CD14-positive monocyte (primary cell): ENCODE measurements around the gene EXTL1. TPM values are rescaled to one million over a fixed set of nuclear protein-coding genes. Genes with fewer than 3 reads are reported as not detected.

Source experiments
- DNase-seq, 3 donors: peaks; one replicate each; pipeline ENCODE4 v3.0.0-alpha.2; 2011 to 2022
- H2AFZ ChIP-seq: 2 replicates; pipeline ENCODE4 v1.6.0; 2012; ENCODE audit warnings: mild to moderate bottlenecking, low read depth, low read length, inconsistent platforms; ENCODE audit not compliant: insufficient read depth, poor library complexity, severe bottlenecking
- H3K27ac ChIP-seq, 2 donors: 1 replicate in 1 of 2; 2 replicates in 1 of 2; pipeline ENCODE4 v1.5.1; 2012 to 2013; ENCODE audit warnings: low read length in 2 of 2, control low read depth in 1 of 2, inconsistent platforms in 1 of 2, low read depth in 1 of 2, mild to moderate bottlenecking in 1 of 2
- H3K27me3 ChIP-seq, 2 donors: one replicate each; pipeline versions ENCODE4 v1.6.0 to v1.6.1; 2011 to 2013; ENCODE audit warnings: low read length in 2 of 2; ENCODE audit not compliant: control insufficient read depth in 2 of 2, insufficient read depth in 2 of 2
- H3K36me3 ChIP-seq, 2 donors: replicated peaks in 1 of 2; 1 replicate in 1 of 2; 2 replicates in 1 of 2; pipeline versions ENCODE4 v1.5.1 to v1.6.1; 2012 to 2013; ENCODE audit warnings: low read length in 2 of 2, control low read depth in 1 of 2, inconsistent platforms in 1 of 2, mild to moderate bottlenecking in 1 of 2; ENCODE audit not compliant: insufficient read depth in 2 of 2, control insufficient read depth in 1 of 2
- H3K4me1 ChIP-seq, 2 donors: 1 replicate in 1 of 2; 2 replicates in 1 of 2; pipeline versions ENCODE4 v1.5.1 to v1.6.1; 2012 to 2013; ENCODE audit warnings: low read length in 2 of 2, control low read depth in 1 of 2, inconsistent platforms in 1 of 2, mild to moderate bottlenecking in 1 of 2, moderate library complexity in 1 of 2; ENCODE audit not compliant: insufficient read depth in 2 of 2, control insufficient read depth in 1 of 2
- H3K4me2 ChIP-seq: replicated peaks from 2 replicates; pipeline ENCODE3; 2012; ENCODE audit warnings: low read length, moderate library complexity, mild to moderate bottlenecking; ENCODE audit not compliant: poor library complexity, severe bottlenecking; ENCODE audit errors: extremely low read depth
- H3K4me3 ChIP-seq, 3 experiments: fragments of 200-600 bp in 1 of 3; sonication (generic) in 1 of 3; replicated peaks in 1 of 3; 1 replicate in 2 of 3; 2 replicates in 1 of 3; pipeline ENCODE4 v1.5.1; 2011 to 2013; ENCODE audit warnings: low read length in 3 of 3, mild to moderate bottlenecking in 3 of 3, control low read depth in 2 of 3, low read depth in 2 of 3, inconsistent platforms in 1 of 3, moderate library complexity in 1 of 3
- H3K79me2 ChIP-seq: 2 replicates; pipeline ENCODE4 v1.6.0; 2012; ENCODE audit warnings: mild to moderate bottlenecking, control low read depth, inconsistent platforms, low read length, moderate library complexity; ENCODE audit not compliant: insufficient read depth
- H3K9ac ChIP-seq: 2 replicates; pipeline ENCODE4 v1.6.0; 2017; ENCODE audit warnings: low read length, mild to moderate bottlenecking; ENCODE audit not compliant: insufficient read depth, poor library complexity, severe bottlenecking
- H3K9me3 ChIP-seq, 2 donors: replicated peaks in 1 of 2; 1 replicate in 1 of 2; 2 replicates in 1 of 2; pipeline versions ENCODE4 v1.5.1 to v1.6.1; 2012 to 2013; ENCODE audit warnings: low read length in 2 of 2, control low read depth in 1 of 2; ENCODE audit not compliant: control insufficient read depth in 1 of 2, insufficient read depth in 1 of 2
- H4K20me1 ChIP-seq: 2 replicates; pipeline ENCODE4 v1.6.0; 2012; ENCODE audit warnings: mild to moderate bottlenecking, low read length, control low read depth, moderate library complexity; ENCODE audit not compliant: insufficient read depth
- H3K27ac Mint-ChIP-seq, 7 donors: one replicate each; pipeline ENCODE4 v1.8.0; 2020; ENCODE audit warnings: mild to moderate bottlenecking in 7 of 7, mixed read lengths in 7 of 7, moderate library complexity in 6 of 7, inconsistent platforms in 2 of 7
- H3K27me3 Mint-ChIP-seq, 3 donors: one replicate each; pipeline ENCODE4 v1.8.0; 2021 to 2022; ENCODE audit warnings: low read depth in 3 of 3, mild to moderate bottlenecking in 3 of 3, mixed read lengths in 3 of 3, moderate library complexity in 3 of 3, inconsistent platforms in 1 of 3
- H3K36me3 Mint-ChIP-seq, 2 donors: one replicate each; pipeline ENCODE4 v1.8.0; 2020; ENCODE audit warnings: mixed read lengths in 2 of 2, inconsistent platforms in 1 of 2, mild to moderate bottlenecking in 1 of 2
- H3K4me1 Mint-ChIP-seq: one replicate; pipeline ENCODE4 v1.8.0; 2020; ENCODE audit warnings: mild to moderate bottlenecking, mixed read lengths
- H3K4me3 Mint-ChIP-seq, 2 donors: one replicate each; pipeline ENCODE4 v1.8.0; 2020; ENCODE audit warnings: mild to moderate bottlenecking in 2 of 2, mixed read lengths in 2 of 2, moderate library complexity in 1 of 2
- H3K9me3 Mint-ChIP-seq, 7 donors: one replicate each; pipeline ENCODE4 v1.8.0; 2020 to 2022; ENCODE audit warnings: mixed read lengths in 7 of 7, mild to moderate bottlenecking in 6 of 7, moderate library complexity in 6 of 7, inconsistent platforms in 2 of 7
- WGBS: methylation state at CpG from one replicate; pipeline ENCODE4 v1.1.5; 2013; ENCODE audit warnings: missing lambda C conversion rate; ENCODE audit not compliant: insufficient coverage; 5-methylcytosine and 5-hydroxymethylcytosine counted together
- intact Hi-C, 2 donors: fragments of 100-400 bp; cut with micrococcal nuclease; formaldehyde crosslinking; loops; one replicate each; pipeline versions ENCODE4 v1.15.0 to v1.15.1; 2023
- polyA plus RNA-seq, 3 donors: library from polyadenylated mRNA; depleted of rRNA in 1 of 3; unstranded in 2 of 3; stranded (reverse) in 1 of 3; fragments of 300-500 nt in 2 of 3; fragments of >200 nt in 1 of 3; fragmentation: Illumina TruSeq in 2 of 3; gene quantifications; 1 replicate in 2 of 3; 2 replicates in 1 of 3; pipeline ENCODE4 v1.2.3, GENCODE V29; 2012 to 2021
- TF ChIP-seq, protein P1 (sequence below): fragments of 200-600 bp; IDR thresholded peaks from one replicate; pipeline ENCODE4 v1.8.0; 2022; ENCODE audit warnings: antibody characterized with exemption, mild to moderate bottlenecking

Gene EXTL1
- polyA plus RNA-seq, 3 donors = not detected

DNA sequence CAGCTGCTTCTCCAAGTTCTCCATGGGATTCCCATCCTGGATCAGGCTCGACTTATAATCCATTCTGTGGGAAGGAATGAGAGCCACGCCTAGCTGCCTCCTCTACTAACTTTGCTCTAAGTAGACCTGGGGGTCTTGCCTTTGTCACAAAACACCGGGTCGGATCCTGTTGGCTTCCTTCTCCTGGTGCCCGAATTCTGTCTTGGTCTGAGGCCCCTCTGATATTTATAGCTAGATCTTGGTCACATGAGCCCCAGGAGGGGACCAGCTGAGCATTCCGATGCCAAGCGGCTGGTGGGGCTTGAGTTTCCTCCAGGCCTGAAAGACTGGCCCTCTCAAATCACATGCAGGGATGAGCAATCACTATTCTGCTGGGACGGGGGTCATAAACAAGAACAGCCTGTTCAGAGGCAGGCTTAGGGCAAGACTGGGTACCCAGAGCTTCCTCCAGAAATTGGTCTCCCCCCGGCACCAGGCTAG is 45.9 kb downstream of the EXTL1 start, which contains the start of gene TRIM63:
TSS of gene TRIM63 (minus strand) at position 199 of the 480 bp plus-strand sequence. CDS start at position 63, 136 bp downstream.
- Histone ChIP-seq H3K27ac (no peak within 1 kb of the TSS), H4K20me1 (no peaks in the 10 kb centered on the region), H3K9ac (no peak within 1 kb of the TSS), H3K4me3 (no peak within 1 kb of the TSS), H3K27me3 (no peaks in the 10 kb centered on the region), H3K36me3 (no peaks in the 10 kb centered on the region), H3K79me2 (no peaks in the 10 kb centered on the region), H2AFZ (no peak within 1 kb of the TSS), H3K4me1 (no peaks in the 10 kb centered on the region), H3K9me3 (no peaks in the 10 kb centered on the region), H3K4me2 (no peak within 1 kb of the TSS)
- Mint-ChIP-seq H3K4me3 (peak within 1 kb of the TSS in 1 of 2 donors; percentile 35), H3K4me1 (no peaks in the 10 kb centered on the region), H3K36me3 (no peaks in the 10 kb centered on the region), H3K27me3 (peaks cover 14 to 24% (median 16%) of the 10 kb centered on the region in 3 donors), H3K9me3 (no peaks in the 10 kb centered on the region), H3K27ac (no peak within 1 kb of the TSS)
- DNase-seq = no peak
- WGBS = 81% methylated on average over 8 of the region's 9 CpGs
- intact Hi-C loops = no loop called here
- TF ChIP-seq, protein P1, sequence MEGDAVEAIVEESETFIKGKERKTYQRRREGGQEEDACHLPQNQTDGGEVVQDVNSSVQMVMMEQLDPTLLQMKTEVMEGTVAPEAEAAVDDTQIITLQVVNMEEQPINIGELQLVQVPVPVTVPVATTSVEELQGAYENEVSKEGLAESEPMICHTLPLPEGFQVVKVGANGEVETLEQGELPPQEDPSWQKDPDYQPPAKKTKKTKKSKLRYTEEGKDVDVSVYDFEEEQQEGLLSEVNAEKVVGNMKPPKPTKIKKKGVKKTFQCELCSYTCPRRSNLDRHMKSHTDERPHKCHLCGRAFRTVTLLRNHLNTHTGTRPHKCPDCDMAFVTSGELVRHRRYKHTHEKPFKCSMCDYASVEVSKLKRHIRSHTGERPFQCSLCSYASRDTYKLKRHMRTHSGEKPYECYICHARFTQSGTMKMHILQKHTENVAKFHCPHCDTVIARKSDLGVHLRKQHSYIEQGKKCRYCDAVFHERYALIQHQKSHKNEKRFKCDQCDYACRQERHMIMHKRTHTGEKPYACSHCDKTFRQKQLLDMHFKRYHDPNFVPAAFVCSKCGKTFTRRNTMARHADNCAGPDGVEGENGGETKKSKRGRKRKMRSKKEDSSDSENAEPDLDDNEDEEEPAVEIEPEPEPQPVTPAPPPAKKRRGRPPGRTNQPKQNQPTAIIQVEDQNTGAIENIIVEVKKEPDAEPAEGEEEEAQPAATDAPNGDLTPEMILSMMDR = no peak

GRCh38 chr1:26069941-26070295 is 48.3 kb downstream of the EXTL1 start:
- peaks cover 17 to 36% (median 23%) of the 10 kb centered on the region in 3 donors for H3K27me3 Mint-ChIP-seq
- H3K4me3 ChIP-seq = no peak overlapping the region
- no peak overlapping the region for H2AFZ ChIP-seq
- no peaks in the 10 kb centered on the region for H3K27me3 ChIP-seq
- DNase-seq = no peak
- no peak overlapping the region for H3K27ac Mint-ChIP-seq
- no peaks in the 10 kb centered on the region for H3K36me3 Mint-ChIP-seq
- no peaks in the 10 kb centered on the region for H3K9me3 Mint-ChIP-seq
- no peaks in the 10 kb centered on the region for H3K36me3 ChIP-seq
- no CpG with 5 or more reads among the region's 1 CpG for WGBS
- no peaks in the 10 kb centered on the region for H3K79me2 ChIP-seq
- H3K27ac ChIP-seq = no peak overlapping the region
- no peak overlapping the region for H3K9ac ChIP-seq
- H3K4me1 ChIP-seq = no peaks in the 10 kb centered on the region
- TF ChIP-seq, protein P1 = no peak
- intact Hi-C loops = no loop called here
- no peaks in the 10 kb centered on the region for H3K4me1 Mint-ChIP-seq
- peak overlapping the region in 1 of 2 donors; percentile 31 for H3K4me3 Mint-ChIP-seq
- no peaks in the 10 kb centered on the region for H3K9me3 ChIP-seq
- H4K20me1 ChIP-seq = no peaks in the 10 kb centered on the region
- no peak overlapping the region for H3K4me2 ChIP-seq
